Nephron (organoid): ENCODE data around the gene PCDH19.

Experiments
- H3K27ac Mint-ChIP-seq, 3 experiments: 2 replicates each; pipeline ENCODE4 v1.8.0; 2020; ENCODE audit warnings: mixed read lengths in 3 of 3, mild to moderate bottlenecking in 2 of 3, moderate library complexity in 1 of 3
- H3K27me3 Mint-ChIP-seq: 2 replicates; pipeline ENCODE4 v1.8.0; 2021; ENCODE audit warnings: low read depth, mild to moderate bottlenecking, moderate library complexity, mixed read lengths
- H3K36me3 Mint-ChIP-seq: 2 replicates; pipeline ENCODE4 v1.8.0; 2020; ENCODE audit warnings: low read depth, mixed read lengths
- H3K4me1 Mint-ChIP-seq: 2 replicates; pipeline ENCODE4 v1.8.0; 2020; ENCODE audit warnings: mixed read lengths
- H3K4me3 Mint-ChIP-seq, 3 experiments: 2 replicates each; pipeline ENCODE4 v1.8.0; 2020; ENCODE audit warnings: mild to moderate bottlenecking in 3 of 3, mixed read lengths in 3 of 3, moderate library complexity in 2 of 3
- H3K9me3 Mint-ChIP-seq: 2 replicates; pipeline ENCODE4 v1.8.0; 2020; ENCODE audit warnings: mixed read lengths
- CTCF ChIP-seq, 3 experiments: fragments of 200-600 bp; sonication (generic); IDR thresholded peaks; one replicate each; pipeline ENCODE4 v1.5.0; 2021; ENCODE audit warnings: antibody characterized with exemption in 3 of 3; ENCODE audit not compliant: unreplicated experiment in 3 of 3

The PCDH19 gene

DNA sequence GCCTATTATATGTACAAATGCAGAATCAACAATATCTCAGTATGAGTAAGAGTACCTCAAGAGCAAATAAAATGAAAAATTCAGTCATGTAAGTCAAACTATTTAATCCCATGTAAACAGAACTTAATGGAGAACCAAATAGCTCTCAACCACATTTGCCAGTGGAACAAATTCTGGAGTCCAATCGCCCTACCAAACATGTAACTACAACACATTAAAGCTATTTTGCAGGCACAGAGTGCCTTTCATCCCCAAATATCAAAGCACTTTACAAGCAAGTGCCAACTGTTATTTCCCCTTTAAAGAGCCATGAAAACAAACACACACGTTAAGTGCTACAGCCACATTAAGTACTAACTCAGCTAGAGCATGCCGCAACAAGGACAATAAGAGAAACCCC lies 51.3 kb downstream of the PCDH19 start:
- Mint-ChIP-seq H3K36me3 (no peaks in the 10 kb centered on the region), H3K4me3 (no peak overlapping the region), H3K9me3 (no peaks in the 10 kb centered on the region), H3K27me3 (no peaks in the 10 kb centered on the region), H3K27ac (no peak overlapping the region), H3K4me1 (peaks cover 38% of the 10 kb centered on the region)
- no peak for TF ChIP-seq CTCF (IDR thresholded peaks at IDR 0.05; ENCODE audit: unreplicated experiment in 3 of 3)

DNA sequence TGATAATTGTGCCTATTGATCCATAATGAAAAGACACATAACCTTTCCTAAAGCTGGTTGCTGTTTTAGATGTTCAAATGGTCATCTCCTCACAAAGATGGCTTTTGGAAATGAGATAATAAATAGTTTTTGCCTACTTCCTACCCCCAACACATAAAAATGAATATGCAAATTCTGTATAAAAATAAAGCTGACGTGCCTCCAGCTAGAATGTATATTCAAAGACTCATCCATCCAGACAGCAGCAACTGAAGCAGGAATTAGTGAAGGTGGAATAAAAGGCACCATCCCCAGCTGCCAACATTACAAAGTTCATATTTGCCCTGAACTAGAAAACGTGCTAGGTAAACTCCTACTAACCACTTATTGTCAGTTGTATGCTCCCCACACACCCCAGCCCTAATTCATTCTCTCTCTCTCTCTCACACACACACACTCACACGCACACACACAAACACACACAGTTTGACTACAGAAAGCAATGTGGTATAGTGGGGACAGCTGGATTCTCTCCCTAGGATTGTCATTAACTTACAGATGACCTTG lies 53.6 kb downstream of the PCDH19 start:
- H3K4me3 Mint-ChIP-seq = no peak overlapping the region
- H3K36me3 Mint-ChIP-seq = no peaks in the 10 kb centered on the region
- peaks cover 37% of the 10 kb centered on the region for H3K4me1 Mint-ChIP-seq
- H3K27me3 Mint-ChIP-seq = no peaks in the 10 kb centered on the region
- no peak for TF ChIP-seq CTCF (IDR thresholded peaks at IDR 0.05; ENCODE audit: unreplicated experiment in 3 of 3)
- peak overlapping the region in 1 of 3 experiments; percentile 11 for H3K27ac Mint-ChIP-seq
- no peaks in the 10 kb centered on the region for H3K9me3 Mint-ChIP-seq

DNA sequence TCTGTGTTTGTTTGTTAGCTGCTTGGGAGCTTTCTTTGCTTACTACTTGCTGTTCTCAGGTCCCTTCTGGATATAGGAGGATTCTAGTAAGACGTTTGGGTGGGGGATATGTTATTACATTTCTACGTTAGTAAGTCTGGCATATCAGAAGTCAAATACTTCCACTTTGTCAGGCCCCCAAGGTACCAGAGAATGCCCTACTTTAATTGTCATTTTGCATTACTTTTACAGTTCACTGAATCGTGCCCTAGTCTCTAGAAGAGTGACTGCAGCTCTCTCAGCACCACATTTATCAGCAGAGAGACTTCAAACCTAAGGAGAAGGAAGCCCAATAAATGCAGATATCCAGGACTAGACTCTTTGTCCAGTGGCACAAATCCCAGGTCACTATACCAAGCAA lies 54.4 kb downstream of the PCDH19 start:
- no peaks in the 10 kb centered on the region for H3K9me3 Mint-ChIP-seq
- TF ChIP-seq CTCF (IDR thresholded peaks at IDR 0.05; ENCODE audit: unreplicated experiment in 3 of 3) = no peak
- H3K27ac Mint-ChIP-seq = no peak overlapping the region
- H3K4me1 Mint-ChIP-seq = peaks cover 31% of the 10 kb centered on the region
- no peaks in the 10 kb centered on the region for H3K27me3 Mint-ChIP-seq
- H3K36me3 Mint-ChIP-seq = no peaks in the 10 kb centered on the region
- H3K4me3 Mint-ChIP-seq = no peak overlapping the region

- TF ChIP-seq CTCF (IDR thresholded peaks at IDR 0.05; ENCODE audit: unreplicated experiment in 3 of 3) = no peak
- Mint-ChIP-seq H3K4me1 (peaks cover 24% of the 10 kb centered on the region), H3K4me3 (no peak overlapping the region), H3K27ac (no peak overlapping the region), H3K9me3 (peaks cover 2% of the 10 kb centered on the region), H3K27me3 (no peaks in the 10 kb centered on the region), H3K36me3 (peaks cover 9% of the 10 kb centered on the region)
These were observed 56.7 kb downstream of the PCDH19 start for GRCh38 chrX:100353326-100353725.

GRCh38 chrX:100350704-100351489 lies 59.2 kb downstream of the PCDH19 start:
- no peaks in the 10 kb centered on the region for H3K27me3 Mint-ChIP-seq
- peaks cover 16% of the 10 kb centered on the region for H3K4me1 Mint-ChIP-seq
- H3K36me3 Mint-ChIP-seq = peaks cover 16% of the 10 kb centered on the region
- TF ChIP-seq CTCF (IDR thresholded peaks at IDR 0.05; ENCODE audit: unreplicated experiment in 3 of 3) = no peak
- no peak overlapping the region for H3K27ac Mint-ChIP-seq
- H3K4me3 Mint-ChIP-seq = no peak overlapping the region
- peaks cover 2% of the 10 kb centered on the region for H3K9me3 Mint-ChIP-seq

- Mint-ChIP-seq H3K4me3 (no peak overlapping the region), H3K9me3 (peaks cover 2% of the 10 kb centered on the region), H3K27ac (no peak overlapping the region), H3K4me1 (peaks cover 10% of the 10 kb centered on the region), H3K36me3 (peaks cover 16% of the 10 kb centered on the region), H3K27me3 (no peaks in the 10 kb centered on the region)
- TF ChIP-seq CTCF (IDR thresholded peaks at IDR 0.05; ENCODE audit: unreplicated experiment in 3 of 3) = no peak
These were observed 60.7 kb downstream of the PCDH19 start for GRCh38 chrX:100349391-100349790.
